SKM-1 treated with dmso at 0.1 percent for 144 hours (cell line): ENCODE measurements around the gene GIMAP8.

Experiments
- DNase-seq: peaks from one replicate; lab custom pipeline; 2025; ENCODE audit not compliant: unreplicated experiment; lab: John Stamatoyannopoulos, UW

GIMAP8 gene

DNA sequence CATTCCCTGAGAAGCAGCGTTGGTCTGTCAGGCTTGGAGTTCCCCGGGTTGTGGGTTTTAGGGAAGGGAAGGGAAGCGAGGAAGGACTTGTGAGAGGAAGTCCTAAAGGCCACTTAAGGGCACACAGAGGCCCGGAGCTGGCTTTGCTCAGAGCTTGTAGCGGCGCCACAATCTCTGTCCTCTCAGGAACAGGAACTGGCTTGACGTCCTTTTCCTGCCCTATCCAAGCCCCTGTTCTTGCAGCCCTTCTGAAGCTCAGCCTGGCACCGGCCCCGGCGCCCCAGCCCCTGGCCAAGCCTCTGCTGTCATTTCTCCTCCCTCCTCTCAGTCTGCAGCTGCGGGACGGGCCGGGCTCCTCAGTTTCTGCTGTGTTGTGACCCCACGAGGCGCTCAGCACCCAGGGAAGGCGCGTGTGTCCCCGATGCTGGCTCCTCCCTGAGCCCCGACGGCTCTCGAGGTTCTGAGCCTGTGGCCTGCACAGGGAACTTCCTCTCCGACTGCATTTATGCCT, at the start of gene GIMAP8:
Gene GIMAP8, plus strand, starts transcription at position 140 of the 511 bp plus-strand sequence. CDS start 16,069 bp downstream, outside the sequence.
- DNase-seq = peak; percentile 30

DNA sequence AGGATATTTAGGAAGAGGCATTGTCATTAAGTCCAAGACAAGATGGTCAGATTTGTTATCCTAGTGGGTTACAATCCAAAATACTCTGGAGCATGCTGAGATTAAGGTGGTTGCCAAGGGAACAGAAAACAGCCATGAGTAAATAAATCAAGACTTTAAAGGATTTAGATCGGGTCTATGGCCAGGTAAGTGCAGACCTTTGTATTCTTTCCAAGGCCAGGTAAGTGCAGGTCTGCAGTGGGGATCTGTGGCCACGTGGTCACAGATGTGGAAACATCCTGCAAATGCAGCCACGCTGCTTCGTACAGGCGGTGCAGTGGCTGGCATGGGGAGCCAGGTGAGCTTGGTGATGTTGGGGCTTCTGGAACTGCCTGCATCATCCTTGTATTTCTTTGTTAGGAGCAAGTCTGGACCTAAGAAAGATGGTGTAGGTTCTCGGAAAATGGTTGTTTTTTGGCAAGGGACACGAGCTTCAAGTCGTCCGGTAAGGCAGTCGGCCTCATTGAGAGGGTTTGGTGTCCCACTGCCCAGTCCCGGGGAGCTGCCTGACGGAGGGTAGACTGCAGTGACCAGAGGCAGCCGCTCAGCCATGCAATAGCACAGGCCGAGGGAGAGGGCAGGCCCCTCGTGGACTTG, 49.5 kb upstream of the GIMAP8 start:
- no peak for DNase-seq

DNA sequence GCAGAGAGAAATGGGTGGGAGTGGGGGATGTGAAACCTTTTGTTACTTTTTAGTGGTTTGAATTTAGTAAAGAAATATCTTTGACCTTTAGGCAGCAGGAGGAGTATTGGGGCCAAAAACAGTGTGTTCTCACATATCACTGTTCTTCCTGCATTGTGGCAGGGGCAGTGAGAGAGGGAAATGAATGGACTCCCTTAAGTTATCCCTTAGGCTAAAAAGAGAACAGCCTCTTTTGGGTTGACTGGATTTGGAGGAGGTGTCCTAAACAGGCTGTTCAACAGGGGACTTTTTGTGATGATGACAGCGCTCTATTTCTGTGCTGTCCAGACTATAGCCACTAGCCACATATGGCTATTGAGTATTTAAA, 49.0 kb upstream of the GIMAP8 start:
- no peak for DNase-seq

DNA sequence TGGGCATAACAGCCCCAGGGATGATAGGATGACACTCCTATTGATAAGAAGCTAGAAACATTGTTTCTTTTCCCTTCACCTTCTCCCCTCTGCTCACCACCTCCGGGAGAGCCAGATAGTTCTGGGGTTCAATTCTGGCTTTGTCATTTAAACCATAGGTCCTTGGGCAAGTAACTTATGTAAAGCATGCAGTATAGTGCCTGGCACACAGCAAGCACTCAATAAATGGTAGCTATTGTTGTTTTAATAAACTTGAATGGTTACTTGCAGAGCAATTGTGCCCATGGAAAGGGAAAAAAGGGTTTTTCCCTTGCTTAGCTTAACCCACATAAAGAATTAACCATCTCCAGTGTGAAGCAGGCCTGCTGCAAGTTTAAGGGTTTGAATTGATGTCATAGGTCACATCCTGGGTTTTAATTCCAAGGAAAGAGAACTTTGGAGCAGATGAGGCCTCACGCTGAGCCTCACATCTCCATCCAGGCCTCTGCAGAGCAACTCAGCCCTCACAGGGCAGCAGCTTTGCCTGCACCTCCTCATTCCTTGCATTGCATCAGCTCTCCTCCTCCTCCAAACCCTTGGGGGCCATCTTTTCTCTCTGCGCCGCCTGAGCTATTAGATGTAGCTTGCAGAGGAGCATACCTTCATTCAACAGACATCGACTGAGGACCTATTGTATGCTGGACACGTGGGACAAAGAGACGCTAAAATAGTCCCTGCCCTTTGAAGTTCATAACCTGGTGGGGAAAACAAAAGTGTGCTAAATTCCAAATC, 48.4 kb upstream of the GIMAP8 start:
- no peak for DNase-seq

DNA sequence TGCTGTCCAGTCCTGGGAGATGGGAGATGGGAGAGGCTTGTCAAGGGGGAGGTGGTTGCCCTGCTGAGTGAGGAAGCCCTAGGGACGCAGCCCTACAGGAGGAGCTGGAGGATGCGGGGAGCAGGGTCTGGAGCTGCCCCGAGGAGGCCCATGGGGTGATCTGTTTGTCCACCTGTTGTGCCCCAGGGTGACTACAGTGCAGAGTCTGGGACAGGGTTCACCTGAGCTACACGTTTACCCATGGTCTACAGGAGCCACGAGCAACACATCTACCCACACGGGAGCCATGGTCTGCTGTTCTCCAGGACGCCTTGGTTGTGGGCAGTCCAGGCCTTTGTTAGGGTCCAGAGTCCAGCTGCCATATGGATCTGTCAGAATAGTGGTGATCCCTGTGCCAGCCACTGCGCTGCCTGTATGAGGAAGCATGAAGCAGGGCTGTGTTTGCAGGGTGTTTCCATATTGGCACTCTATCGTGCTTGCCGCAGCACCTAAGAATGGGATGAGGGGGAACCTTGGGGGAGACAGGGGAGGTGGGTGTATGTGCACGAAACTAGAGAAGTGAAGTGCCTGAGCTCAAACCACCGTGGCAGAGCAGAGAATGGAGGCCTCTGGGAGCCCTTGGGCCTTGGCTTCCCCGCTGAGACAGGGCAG, 47.6 kb upstream of the GIMAP8 start:
- no peak for DNase-seq

GRCh38 chr7:150403376-150404171, 46.9 kb upstream of the GIMAP8 start:
- no peak for DNase-seq

GRCh38 chr7:150404172-150404804, 46.1 kb upstream of the GIMAP8 start:
- no peak for DNase-seq

GRCh38 chr7:150404805-150405583, 45.4 kb upstream of the GIMAP8 start:
- DNase-seq = peak; percentile 34

- DNase-seq = no peak
Measured at GRCh38 chr7:150405584-150406311, 44.7 kb upstream of the GIMAP8 start.

- DNase-seq = no peak
Measured at GRCh38 chr7:150406312-150406566, 44.2 kb upstream of the GIMAP8 start.

- no peak for DNase-seq
Measured at GRCh38 chr7:150406567-150407421, 43.6 kb upstream of the GIMAP8 start.

DNA sequence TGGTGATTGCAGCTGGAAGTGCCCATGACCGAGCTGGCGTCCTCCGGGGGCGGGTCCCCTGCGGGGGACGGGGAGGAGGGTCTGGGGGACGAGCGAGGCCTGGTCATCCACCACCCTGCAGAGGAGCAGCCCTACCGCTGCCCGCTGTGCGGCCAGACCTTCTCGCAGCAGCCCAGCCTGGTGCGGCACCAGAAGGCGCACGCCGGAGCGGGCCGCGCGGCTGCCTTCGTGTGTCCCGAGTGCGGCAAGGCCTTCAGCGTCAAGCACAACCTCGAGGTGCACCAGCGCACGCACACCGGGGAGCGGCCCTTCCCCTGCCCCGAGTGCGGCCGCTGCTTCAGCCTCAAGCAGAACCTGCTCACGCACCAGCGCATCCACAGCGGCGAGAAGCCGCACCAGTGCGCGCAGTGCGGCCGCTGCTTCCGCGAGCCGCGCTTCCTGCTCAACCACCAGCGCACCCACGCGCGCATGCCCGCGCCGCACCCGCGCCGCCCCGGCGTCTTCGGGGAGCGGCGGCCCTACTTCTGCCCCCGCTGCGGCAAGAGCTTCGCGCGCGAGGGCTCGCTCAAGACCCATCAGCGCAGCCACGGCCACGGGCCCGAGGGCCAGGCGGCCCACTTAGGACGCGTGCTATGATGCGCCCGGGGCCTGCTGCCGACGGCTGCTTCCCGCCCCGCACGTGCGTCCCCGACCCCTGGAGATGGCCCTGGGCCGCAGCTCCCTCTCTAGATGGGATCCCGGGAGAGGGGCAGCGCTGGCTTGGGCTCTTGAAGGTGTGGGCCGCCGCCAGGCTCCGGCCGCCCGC, 42.6 kb upstream of the GIMAP8 start:
- no peak for DNase-seq

DNA sequence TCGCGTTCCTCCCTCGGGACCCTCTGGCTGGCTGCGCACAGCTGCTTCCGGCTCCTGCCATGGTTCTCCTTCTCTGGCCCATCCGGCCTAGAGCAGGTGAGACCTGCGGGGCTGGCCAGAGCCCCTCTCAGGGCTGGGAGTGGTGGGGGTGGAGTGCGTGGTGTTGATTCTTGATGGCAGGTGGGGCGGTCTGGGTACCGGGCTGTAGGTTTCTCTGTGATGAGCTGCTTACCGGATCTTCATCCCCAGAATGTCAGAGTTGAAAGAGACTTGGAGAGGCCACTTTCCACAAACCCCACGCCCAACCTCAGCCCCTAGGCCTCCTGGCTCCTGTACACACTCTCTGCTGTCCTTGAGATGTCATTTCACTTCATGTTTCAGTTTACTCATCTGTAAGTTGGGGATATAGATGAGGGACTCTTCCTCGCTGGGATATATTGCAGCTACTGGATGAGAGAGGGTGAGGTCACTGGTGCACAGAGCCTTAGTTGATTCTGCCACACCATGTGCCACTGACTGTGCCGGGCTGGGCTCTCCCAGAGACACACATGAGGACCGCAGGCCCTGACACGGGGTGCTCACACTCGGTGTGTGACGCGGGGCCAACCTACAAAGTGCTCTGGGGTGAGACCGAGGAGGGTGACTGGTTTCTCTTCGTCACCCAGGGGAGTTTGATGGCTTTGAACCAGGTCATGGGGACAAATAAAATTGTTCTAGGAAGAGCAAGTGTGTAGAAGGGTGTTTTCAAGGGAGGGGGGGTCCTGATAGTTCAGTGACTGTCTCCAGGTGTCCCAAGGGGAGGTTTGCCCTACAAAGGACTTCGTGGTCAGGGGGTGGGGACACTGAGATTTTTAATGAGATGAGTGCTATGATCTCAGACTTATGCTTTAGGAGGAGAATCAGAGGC, 41.8 kb upstream of the GIMAP8 start:
- DNase-seq = no peak

GRCh38 chr7:150409300-150410030, 41.0 kb upstream of the GIMAP8 start:
- DNase-seq = no peak

GRCh38 chr7:150410131-150410530, 40.3 kb upstream of the GIMAP8 start:
- DNase-seq = no peak

- no peak for DNase-seq
Measured at GRCh38 chr7:150410680-150411346, 39.6 kb upstream of the GIMAP8 start.
